Kidney (tissue), 14 donors: Measurements from ENCODE around the gene DDB1. TPM values are rescaled to one million over a fixed set of nuclear protein-coding genes. Genes with fewer than 3 reads are reported as not detected.

Experiments used
- DNase-seq, 5 donors: peaks; one replicate each; pipeline ENCODE4 v3.0.0-alpha.2; 2013 to 2020
- FAIRE-seq: peaks from 2 replicates; lab custom pipeline; 2012; peaks lifted over from hg19 to GRCh38; lab: Jason Lieb, UNC
- H3K27ac ChIP-seq, 2 donors: one replicate each; pipeline ENCODE4 v1.7.0; 2013; ENCODE audit warnings: low read depth in 2 of 2, low read length in 2 of 2, inconsistent platforms in 1 of 2
- H3K27me3 ChIP-seq: one replicate; pipeline ENCODE4 v1.7.1; 2013; ENCODE audit warnings: low read length, inconsistent platforms; ENCODE audit not compliant: control insufficient read depth, insufficient read depth
- H3K36me3 ChIP-seq, 3 donors: one replicate each; pipeline versions ENCODE4 v1.7.0 to v1.7.1; 2013; ENCODE audit warnings: low read length in 3 of 3, control low read depth in 1 of 3, inconsistent platforms in 1 of 3; ENCODE audit not compliant: insufficient read depth in 3 of 3, control insufficient read depth in 2 of 3
- H3K4me1 ChIP-seq, 3 donors: one replicate each; pipeline versions ENCODE4 v1.7.0 to v1.7.1; 2013; ENCODE audit warnings: low read length in 3 of 3, inconsistent platforms in 1 of 3, low read depth in 1 of 3; ENCODE audit not compliant: control insufficient read depth in 2 of 3, insufficient read depth in 2 of 3
- H3K4me3 ChIP-seq, 3 donors: one replicate each; pipeline versions ENCODE4 v1.7.0 to v1.8.1; 2013; ENCODE audit warnings: low read length in 3 of 3, control low read depth in 1 of 3, inconsistent platforms in 1 of 3
- H3K9ac ChIP-seq, 3 donors: one replicate each; pipeline versions ENCODE4 v1.7.0 to v1.7.1; 2013; ENCODE audit warnings: low read length in 3 of 3, control low read depth in 1 of 3, inconsistent platforms in 1 of 3
- H3K9me3 ChIP-seq, 3 donors: one replicate each; pipeline versions ENCODE4 v1.7.0 to v1.7.1; 2013; ENCODE audit warnings: low read length in 3 of 3, control low read depth in 1 of 3, inconsistent platforms in 1 of 3; ENCODE audit not compliant: control insufficient read depth in 2 of 3, insufficient read depth in 1 of 3
- intact Hi-C: fragments of 100-400 bp; cut with DNase I; formaldehyde crosslinking; loops from one replicate; pipeline ENCODE4 v1.11.1; 2022
- polyA plus RNA-seq: library from polyadenylated mRNA; stranded (reverse); fragments of 350-450 nt; fragmentation: Illumina TruSeq; extraction: RNeasy Lipid Tissue Mini Kit (QIAGEN cat#74804); gene quantifications from one replicate; pipeline ENCODE4 v1.2.3, GENCODE V29; 2014; ENCODE audit warnings: low read depth, low replicate concordance; ENCODE audit not compliant: insufficient read depth
- total RNA-seq: library from RNA; stranded (reverse); fragmentation: NEBNext Ultra II Directional; extraction: Animal tissue kit (Norgen Biotek cat#: 25700); gene quantifications from one replicate; pipeline ENCODE4 v1.2.1, GENCODE V29; 2021
- TF ChIP-seq, protein P1 (sequence below): IDR thresholded peaks from 3 replicates; pipeline ENCODE4 v1.5.1; 2012; ENCODE audit warnings: mild to moderate bottlenecking, moderate library complexity, borderline replicate concordance; ENCODE audit not compliant: insufficient read depth; ENCODE audit errors: extremely low read depth
- donor health status: control.
- donor health status: control.
- donor health status: control.
- donor health status: control.
- donor health status: control.
- donor health status: DM: yes; HTN: yes; CAD: no.
- donor health status: Normal renal cell carcinoma (clear cell type).

DDB1 gene
- total and polyA plus RNA-seq, 2 donors from 2014 or later, result 131 to 185 TPM

DNA sequence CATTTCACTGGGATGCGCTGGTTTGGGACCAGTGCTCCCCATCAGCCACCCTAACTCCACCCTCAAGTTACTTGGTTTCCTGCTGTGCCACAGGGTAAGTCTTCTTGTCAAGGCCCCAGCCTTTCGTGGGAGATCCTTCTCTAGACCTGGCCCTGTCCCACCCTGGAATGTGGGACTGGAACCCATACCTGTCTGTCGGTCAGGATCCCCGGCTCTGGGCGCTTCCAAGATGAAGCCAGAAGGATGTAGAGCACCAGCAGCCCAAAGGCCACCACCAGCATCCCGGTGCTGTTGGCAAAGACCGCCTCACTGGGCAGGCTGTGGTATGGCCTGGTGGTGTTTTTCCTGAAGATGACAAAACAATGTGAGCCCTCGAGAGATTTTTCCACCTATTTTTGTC lies 17.9 kb upstream of the DDB1 start:
- no peaks in the 10 kb centered on the region for H3K4me1 ChIP-seq
- no peak overlapping the region for H3K27ac ChIP-seq
- FAIRE-seq, result no peak
- TF ChIP-seq, protein P1, sequence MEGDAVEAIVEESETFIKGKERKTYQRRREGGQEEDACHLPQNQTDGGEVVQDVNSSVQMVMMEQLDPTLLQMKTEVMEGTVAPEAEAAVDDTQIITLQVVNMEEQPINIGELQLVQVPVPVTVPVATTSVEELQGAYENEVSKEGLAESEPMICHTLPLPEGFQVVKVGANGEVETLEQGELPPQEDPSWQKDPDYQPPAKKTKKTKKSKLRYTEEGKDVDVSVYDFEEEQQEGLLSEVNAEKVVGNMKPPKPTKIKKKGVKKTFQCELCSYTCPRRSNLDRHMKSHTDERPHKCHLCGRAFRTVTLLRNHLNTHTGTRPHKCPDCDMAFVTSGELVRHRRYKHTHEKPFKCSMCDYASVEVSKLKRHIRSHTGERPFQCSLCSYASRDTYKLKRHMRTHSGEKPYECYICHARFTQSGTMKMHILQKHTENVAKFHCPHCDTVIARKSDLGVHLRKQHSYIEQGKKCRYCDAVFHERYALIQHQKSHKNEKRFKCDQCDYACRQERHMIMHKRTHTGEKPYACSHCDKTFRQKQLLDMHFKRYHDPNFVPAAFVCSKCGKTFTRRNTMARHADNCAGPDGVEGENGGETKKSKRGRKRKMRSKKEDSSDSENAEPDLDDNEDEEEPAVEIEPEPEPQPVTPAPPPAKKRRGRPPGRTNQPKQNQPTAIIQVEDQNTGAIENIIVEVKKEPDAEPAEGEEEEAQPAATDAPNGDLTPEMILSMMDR, result no peak
- peaks cover 0 to 27% (median 27%) of the 10 kb centered on the region in 3 donors for H3K36me3 ChIP-seq
- DNase-seq, result no peak
- intact Hi-C loops, result no loop called here
- no peak overlapping the region for H3K4me3 ChIP-seq
- no peaks in the 10 kb centered on the region for H3K27me3 ChIP-seq
- no peaks in the 10 kb centered on the region for H3K9me3 ChIP-seq
- H3K9ac ChIP-seq, result no peak overlapping the region

DNA sequence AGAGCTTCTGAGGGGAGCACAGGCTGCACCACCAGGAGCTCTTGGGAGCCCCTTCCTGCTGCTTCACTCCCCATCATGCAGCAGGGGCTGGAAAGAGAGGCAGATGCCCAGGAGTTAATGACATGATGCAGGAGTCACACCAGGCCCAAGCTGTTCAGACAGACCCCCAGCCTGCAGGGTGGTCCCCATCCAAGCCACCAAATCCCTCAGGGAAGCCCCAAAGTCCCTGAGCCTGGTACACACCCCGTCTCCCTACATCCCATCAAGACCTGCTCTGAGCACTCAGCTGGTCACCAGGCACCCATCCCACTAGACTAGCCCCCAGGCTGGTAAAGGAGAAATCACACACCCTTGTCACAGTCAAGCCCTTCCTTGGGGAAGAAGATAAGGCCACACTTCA lies 17.4 kb upstream of the DDB1 start:
- H3K4me3 ChIP-seq, result no peak overlapping the region
- TF ChIP-seq, protein P1, result no peak
- no peaks in the 10 kb centered on the region for H3K9me3 ChIP-seq
- H3K4me1 ChIP-seq, result no peaks in the 10 kb centered on the region
- intact Hi-C loops, result no loop called here
- peaks cover 0 to 30% (median 27%) of the 10 kb centered on the region in 3 donors for H3K36me3 ChIP-seq
- no peak for FAIRE-seq
- no peak for DNase-seq
- H3K9ac ChIP-seq, result no peak overlapping the region
- H3K27me3 ChIP-seq, result no peaks in the 10 kb centered on the region
- H3K27ac ChIP-seq, result no peak overlapping the region

DNA sequence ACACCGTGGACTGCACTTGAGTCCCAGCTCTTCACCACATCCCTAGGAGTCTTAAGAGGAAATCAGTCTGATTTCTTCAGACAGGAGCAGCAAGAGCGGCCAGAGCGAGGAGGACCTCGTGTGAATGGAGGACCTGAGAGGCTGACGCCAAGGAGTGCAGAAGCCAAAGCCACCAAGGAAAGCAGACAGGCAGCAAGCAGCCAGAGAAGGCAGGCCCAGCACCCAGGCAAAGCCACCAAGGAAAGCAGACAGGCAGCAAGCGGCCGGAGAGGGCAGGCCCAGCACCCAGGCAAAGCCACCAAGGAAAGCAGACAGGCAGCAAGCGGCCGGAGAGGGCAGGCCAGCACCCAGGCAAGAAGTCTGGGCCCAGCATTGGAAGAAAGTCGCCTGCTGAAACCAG lies 17.0 kb upstream of the DDB1 start:
- Histone ChIP-seq H3K36me3 (peaks cover 0 to 32% (median 27%) of the 10 kb centered on the region in 3 donors), H3K4me1 (no peaks in the 10 kb centered on the region), H3K9me3 (no peaks in the 10 kb centered on the region), H3K27ac (no peak overlapping the region), H3K4me3 (no peak overlapping the region), H3K27me3 (no peaks in the 10 kb centered on the region), H3K9ac (no peak overlapping the region)
- TF ChIP-seq, protein P1, result no peak
- FAIRE-seq, result no peak
- DNase-seq, result no peak
- intact Hi-C loops, result no loop called here

DNA sequence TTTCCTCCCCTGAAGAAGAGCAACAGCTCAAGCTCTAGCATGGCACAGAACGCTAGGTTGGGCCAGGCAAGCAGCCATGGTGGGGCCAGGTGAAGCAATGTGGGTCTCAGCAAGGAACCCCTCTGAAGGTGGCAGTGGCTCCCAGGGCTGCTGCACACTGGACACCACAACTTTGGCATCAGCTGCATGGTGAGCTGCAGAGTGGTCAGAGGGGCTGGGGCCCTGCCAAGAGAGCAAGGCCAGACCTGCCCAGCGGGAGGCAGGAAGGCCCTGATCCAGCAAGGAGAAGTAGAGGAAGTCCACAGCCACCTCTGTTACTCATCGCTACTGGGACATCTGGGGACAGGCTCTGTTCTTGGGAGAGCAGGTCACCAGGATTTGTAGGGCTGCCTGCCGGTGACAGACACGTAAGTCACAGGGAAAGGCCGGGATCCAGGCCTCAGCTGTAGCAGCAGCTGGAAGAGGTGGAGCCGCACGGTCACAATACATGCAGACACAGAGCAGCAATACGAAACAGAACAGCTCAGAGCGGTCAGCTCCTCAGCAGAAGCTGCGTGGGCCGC lies 16.4 kb upstream of the DDB1 start:
- intact Hi-C loops, result no loop called here
- Histone ChIP-seq H3K4me3 (no peak overlapping the region), H3K27me3 (no peaks in the 10 kb centered on the region), H3K9me3 (no peaks in the 10 kb centered on the region), H3K9ac (no peak overlapping the region), H3K27ac (no peak overlapping the region), H3K4me1 (no peaks in the 10 kb centered on the region), H3K36me3 (peaks cover 0 to 36% (median 27%) of the 10 kb centered on the region in 3 donors)
- DNase-seq (no peak), FAIRE-seq (no peak)
- TF ChIP-seq, protein P1, result no peak
